Stimulated activated naive B cell treated with anti-CD40 and anti-IgM and Interleukin-4, amounts not matched to agents 10 μg/mL and 1 μg/mL and 100 μg/mL, for 72 hours (primary cell): ENCODE results near the gene YES1.

Experiments
- ATAC-seq, 2 donors: fragments of 150-1000 bp; cut with Tn5 transposase; replicated peaks; 2 replicates each; pipeline ENCODE4 v1.10.0; 2021; ENCODE audit warnings: moderate library complexity in 1 of 2
- DNase-seq: peaks from one replicate; pipeline ENCODE4 v3.0.0; 2021
- H3K27ac Mint-ChIP-seq: one replicate; pipeline ENCODE4 v1.8.0; 2022; ENCODE audit warnings: mild to moderate bottlenecking, mixed read lengths
- H3K27me3 Mint-ChIP-seq, 2 donors: one replicate each; pipeline ENCODE4 v1.8.0; 2022; ENCODE audit warnings: mixed read lengths in 2 of 2
- H3K36me3 Mint-ChIP-seq, 2 donors: one replicate each; pipeline ENCODE4 v1.8.0; 2022; ENCODE audit warnings: mixed read lengths in 2 of 2, mild to moderate bottlenecking in 1 of 2
- H3K4me1 Mint-ChIP-seq, 2 donors: one replicate each; pipeline ENCODE4 v1.8.0; 2022; ENCODE audit warnings: mixed read lengths in 2 of 2, mild to moderate bottlenecking in 1 of 2
- H3K4me3 Mint-ChIP-seq, 2 donors: one replicate each; pipeline ENCODE4 v1.8.0; 2022; ENCODE audit warnings: mild to moderate bottlenecking in 2 of 2, mixed read lengths in 2 of 2, moderate library complexity in 1 of 2
- H3K9me3 Mint-ChIP-seq, 2 donors: one replicate each; pipeline ENCODE4 v1.8.0; 2022; ENCODE audit warnings: mixed read lengths in 2 of 2, mild to moderate bottlenecking in 1 of 2

Gene YES1

DNA sequence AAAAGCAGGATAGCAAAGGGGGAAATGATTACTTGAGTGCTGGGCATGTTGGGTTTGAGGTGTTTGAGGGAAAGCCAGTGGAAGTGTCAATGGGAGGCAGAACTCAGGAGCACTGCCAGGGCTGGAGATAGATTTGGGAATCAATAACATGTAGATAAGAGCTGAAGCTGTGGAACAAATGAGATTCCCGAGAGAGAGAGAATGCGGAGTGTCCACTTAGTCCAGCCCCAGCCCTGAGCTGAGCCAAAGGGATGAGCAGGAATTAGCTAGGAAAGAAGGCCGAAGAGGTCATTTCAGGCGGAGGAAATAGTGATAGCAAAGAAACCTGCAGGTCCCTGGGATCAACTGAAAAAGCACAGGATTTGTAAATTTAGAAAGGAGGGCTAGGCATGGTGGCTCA is 21.2 kb upstream of the YES1 start:
- H3K27ac Mint-ChIP-seq, result no peak overlapping the region
- DNase-seq (no peak), ATAC-seq (no peak)
- peaks cover 27 to 46% of the 10 kb centered on the region in 2 donors for H3K27me3 Mint-ChIP-seq
- H3K36me3 Mint-ChIP-seq, result no peaks in the 10 kb centered on the region
- peaks cover 5 to 7% of the 10 kb centered on the region in 2 donors for H3K4me1 Mint-ChIP-seq
- no peak overlapping the region for H3K4me3 Mint-ChIP-seq
- H3K9me3 Mint-ChIP-seq, result peaks cover 0 to 3% of the 10 kb centered on the region in 2 donors

DNA sequence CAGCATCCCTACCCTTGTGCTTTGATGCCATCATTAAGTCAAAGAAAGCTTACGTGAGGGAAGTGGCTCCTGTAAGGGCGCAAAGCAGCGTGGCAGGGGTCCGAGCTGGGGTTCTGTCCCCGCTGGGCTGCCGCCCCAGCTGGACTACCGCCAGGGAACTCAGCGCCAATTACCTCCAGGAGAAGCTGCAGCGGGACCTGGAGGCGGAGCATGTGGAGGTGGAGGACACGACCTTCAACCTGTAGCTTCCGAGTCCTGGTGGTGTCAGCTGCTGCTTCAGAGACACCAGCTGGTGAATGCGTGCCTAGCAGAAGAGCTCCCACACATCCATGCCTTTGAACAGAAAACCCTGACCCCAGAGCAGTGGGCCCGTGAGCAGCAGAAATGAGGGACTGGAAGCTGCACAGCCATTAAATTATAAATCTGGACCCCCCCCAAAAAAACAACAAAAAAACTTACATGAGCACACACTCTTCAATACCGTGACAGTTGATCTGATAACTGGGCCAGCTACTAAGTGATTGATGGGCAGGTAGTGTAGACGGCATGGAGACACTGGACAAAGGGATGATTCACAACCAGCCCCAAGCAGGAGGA is 20.1 kb upstream of the YES1 start:
- Mint-ChIP-seq H3K4me3 (no peak overlapping the region), H3K4me1 (peaks cover 5 to 7% of the 10 kb centered on the region in 2 donors), H3K27ac (no peak overlapping the region), H3K9me3 (peaks cover 0 to 3% of the 10 kb centered on the region in 2 donors), H3K27me3 (peaks cover 25 to 43% of the 10 kb centered on the region in 2 donors), H3K36me3 (no peaks in the 10 kb centered on the region)
- no peak for DNase-seq
- ATAC-seq, result no peak

DNA sequence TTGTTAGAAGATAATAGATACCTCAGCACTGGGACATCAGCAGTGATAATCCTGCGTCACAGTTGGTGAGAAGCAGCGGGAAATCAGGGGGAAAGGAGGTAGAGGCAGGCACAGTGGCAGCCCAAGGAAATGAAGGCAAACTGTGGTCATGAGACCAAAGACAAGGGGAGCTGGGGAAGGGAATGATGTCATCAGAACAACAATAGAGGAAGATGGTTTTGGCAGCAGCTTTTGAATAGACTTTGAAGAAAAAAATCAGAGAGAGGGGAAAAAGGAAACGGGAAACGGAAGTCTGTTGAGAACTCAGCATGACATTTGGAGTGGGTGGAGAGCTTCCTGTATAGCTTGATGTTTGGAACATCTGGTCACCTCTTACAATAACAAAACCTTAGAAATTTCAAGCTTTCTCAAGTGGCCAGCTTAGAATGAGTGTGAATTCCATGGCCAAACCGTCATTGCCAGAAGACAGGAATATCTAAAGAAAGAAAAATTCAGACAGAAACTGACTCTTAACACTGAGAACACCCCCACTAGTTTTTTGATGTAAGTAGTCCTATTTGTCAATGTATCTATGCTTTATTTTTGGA is 18.4 kb upstream of the YES1 start:
- Mint-ChIP-seq H3K4me3 (no peak overlapping the region), H3K4me1 (peaks cover 5 to 7% of the 10 kb centered on the region in 2 donors), H3K9me3 (peaks cover 0 to 3% of the 10 kb centered on the region in 2 donors)

DNA sequence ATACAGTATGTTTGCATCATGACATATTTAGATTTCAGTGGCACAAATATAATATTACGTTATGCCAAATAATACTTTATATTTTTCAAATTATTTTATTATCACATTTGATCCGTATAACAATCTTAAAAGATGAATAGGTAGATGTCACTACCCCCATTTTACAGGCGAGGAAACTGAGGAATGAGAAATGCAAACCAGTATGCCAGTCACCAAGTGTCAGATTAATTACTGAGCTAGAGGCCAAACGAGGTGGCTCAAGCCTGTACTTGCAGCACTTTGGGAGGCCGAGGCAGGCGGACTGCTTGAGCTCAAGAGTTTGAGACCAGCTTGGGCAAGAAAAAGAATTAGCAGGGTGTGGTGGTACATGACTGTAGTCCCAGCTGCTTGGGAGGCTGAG is 17.4 kb upstream of the YES1 start:
- Mint-ChIP-seq H3K9me3 (peaks cover 0 to 3% of the 10 kb centered on the region in 2 donors), H3K27me3 (peaks cover 24 to 47% of the 10 kb centered on the region in 2 donors), H3K4me1 (peaks cover 5 to 7% of the 10 kb centered on the region in 2 donors), H3K27ac (no peak overlapping the region), H3K36me3 (no peaks in the 10 kb centered on the region), H3K4me3 (no peak overlapping the region)
- DNase-seq (no peak), ATAC-seq (no peak)

More for the DNA sequence above, 18.4 kb upstream of the YES1 start:
- H3K36me3 Mint-ChIP-seq, result no peaks in the 10 kb centered on the region
- no peak overlapping the region for H3K27ac Mint-ChIP-seq
- peaks cover 24 to 43% of the 10 kb centered on the region in 2 donors for H3K27me3 Mint-ChIP-seq
- no peak for DNase-seq
- peak; percentile 50 to 54 for ATAC-seq

DNA sequence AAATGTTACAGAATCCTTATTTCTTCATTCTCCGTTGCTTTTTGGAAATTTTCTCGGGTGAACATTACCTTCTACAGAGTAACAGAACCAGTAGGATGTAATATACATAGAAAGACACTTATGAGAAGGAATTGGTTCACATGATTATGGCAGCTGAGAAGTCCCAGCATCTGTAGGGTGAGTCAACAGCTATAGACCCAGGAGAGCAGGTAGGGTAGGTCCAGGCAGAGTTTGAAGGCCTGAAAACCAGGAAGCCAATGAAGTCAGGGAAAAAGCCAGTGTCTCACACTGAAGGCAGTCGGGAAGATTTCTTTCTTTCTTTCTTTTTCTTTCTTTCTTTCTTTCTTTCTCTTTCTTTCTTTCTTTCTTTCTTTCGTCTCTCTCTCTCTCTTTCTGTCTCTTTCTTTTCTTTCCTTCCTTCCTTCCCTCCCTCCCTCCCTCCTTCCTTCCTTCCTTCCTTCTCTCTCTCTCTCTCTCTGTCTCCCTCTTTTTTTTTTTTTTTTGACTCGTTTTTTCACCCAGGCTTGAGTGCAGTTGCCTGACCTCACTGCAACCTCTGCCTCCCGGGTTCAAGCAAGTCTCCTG is 15.1 kb upstream of the YES1 start:
- no peaks in the 10 kb centered on the region for H3K36me3 Mint-ChIP-seq
- H3K4me3 Mint-ChIP-seq, result no peak overlapping the region
- peaks cover 0 to 3% of the 10 kb centered on the region in 2 donors for H3K9me3 Mint-ChIP-seq
- no peak overlapping the region for H3K27ac Mint-ChIP-seq
- peaks cover 5 to 7% of the 10 kb centered on the region in 2 donors for H3K4me1 Mint-ChIP-seq
- ATAC-seq (no peak), DNase-seq (no peak)
- peaks cover 26 to 49% of the 10 kb centered on the region in 2 donors for H3K27me3 Mint-ChIP-seq

DNA sequence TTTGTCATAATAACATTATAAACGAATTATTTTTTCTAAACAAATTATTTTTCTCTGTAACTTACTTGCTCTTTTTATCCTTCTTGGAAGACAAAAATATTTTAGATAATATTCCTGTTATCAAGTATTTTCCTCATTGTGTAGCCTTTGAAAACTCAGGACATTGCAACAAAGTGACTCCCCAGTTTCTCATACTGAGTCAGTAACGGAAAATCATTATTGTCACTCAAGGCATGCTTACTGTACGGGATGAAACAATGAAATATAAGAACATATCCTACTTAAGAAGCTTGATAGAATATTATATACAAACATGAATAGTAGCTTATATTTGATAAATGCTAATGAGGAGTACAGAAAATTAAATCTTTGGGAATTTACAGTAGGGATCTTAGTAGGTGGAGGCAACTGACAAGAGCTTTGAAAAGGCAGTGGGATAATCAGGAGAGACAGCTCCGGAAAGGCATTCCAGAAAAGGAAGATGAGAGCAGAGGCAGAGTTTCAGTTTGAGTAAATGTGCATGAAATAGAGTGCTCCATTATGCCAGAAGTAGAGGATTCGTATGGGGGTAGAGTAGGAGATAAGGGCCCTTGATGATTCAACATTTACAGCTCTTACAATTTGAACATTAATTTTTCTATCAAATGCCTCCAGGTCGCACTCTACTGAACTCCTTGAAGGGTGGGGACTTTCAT is 14.0 kb upstream of the YES1 start:
- Mint-ChIP-seq H3K4me3 (no peak overlapping the region), H3K4me1 (peaks cover 5 to 7% of the 10 kb centered on the region in 2 donors)

DNA sequence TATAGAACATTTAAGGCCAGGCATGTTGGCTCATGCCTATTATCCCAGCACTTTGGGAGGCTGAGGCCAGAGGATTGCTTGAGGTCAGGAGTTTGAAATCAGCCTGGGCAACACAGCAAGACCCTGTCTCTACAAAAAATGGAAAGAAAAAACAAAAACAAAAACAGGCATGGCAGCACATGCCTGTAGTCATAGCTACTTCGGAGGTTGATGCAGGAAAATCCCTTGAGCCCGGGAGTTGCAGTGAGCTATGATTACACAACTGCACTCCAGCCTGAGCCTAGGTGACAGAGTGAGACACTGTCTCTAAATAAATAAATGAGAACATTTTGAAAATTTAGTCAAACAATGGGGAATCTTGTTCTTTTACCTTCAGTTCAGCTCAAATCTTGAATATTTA is 12.1 kb upstream of the YES1 start:
- Mint-ChIP-seq H3K4me3 (no peak overlapping the region), H3K27me3 (peaks cover 28 to 35% of the 10 kb centered on the region in 2 donors), H3K36me3 (no peaks in the 10 kb centered on the region), H3K9me3 (no peaks in the 10 kb centered on the region), H3K27ac (no peak overlapping the region), H3K4me1 (no peaks in the 10 kb centered on the region)
- ATAC-seq (no peak), DNase-seq (no peak)

More for the DNA sequence above, 14.0 kb upstream of the YES1 start:
- Mint-ChIP-seq H3K27me3 (peaks cover 28 to 42% of the 10 kb centered on the region in 2 donors), H3K36me3 (no peaks in the 10 kb centered on the region), H3K27ac (no peak overlapping the region), H3K9me3 (peaks cover 0 to 3% of the 10 kb centered on the region in 2 donors)
- ATAC-seq (no peak), DNase-seq (no peak)

DNA sequence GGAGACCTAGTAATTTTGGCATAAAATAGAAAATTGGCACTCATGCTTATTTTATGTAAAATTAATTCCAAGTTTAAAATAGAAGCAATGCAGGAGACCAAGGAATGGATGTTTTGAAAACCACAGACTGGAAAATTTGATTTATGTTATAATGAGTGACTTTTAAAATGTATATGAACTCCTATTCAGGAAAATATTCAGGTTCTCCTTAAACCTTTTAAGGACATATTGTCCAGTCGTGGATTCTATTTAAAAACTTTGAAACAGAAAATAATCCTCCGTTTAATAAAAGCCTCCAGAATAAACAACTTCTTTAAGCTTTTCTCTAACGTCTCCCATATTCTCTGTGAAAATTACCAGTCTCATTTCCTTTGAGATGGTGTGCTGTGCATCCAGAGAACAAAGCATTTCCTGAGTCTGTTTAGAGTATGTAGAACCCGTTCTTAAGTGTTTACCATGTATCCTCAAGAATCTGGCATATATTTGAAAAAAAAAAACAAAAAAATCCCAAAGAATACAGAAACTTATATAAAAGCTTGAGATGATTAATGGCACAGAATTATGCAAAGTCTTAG is 8.6 kb upstream of the YES1 start:
- H3K36me3 Mint-ChIP-seq, result no peaks in the 10 kb centered on the region
- H3K9me3 Mint-ChIP-seq, result no peaks in the 10 kb centered on the region
- no peaks in the 10 kb centered on the region for H3K4me1 Mint-ChIP-seq
- DNase-seq (no peak), ATAC-seq (no peak)
- H3K27me3 Mint-ChIP-seq, result peaks cover 43 to 56% of the 10 kb centered on the region in 2 donors
- no peak overlapping the region for H3K27ac Mint-ChIP-seq
- H3K4me3 Mint-ChIP-seq, result no peak overlapping the region

DNA sequence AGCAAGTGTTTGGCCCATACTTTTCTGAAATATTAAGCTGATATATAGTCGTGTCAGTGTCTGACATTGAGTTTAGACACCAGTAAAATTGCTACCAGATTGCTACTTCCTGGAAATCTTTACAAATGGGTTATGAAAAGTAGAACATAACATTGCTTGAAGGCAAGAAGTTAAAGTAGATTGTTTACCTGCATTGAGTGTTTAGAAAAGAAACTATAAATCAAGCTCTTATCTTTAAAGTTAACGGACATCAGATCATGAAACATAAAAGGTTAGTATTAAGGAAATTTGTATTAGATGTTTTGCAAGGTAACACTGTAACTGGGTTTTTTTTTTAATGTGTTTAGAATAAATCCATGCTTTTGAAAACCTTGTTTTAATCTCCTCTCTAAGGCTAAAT is 4.8 kb upstream of the YES1 start:
- H3K27ac Mint-ChIP-seq, result no peak overlapping the region
- peaks cover 4 to 6% of the 10 kb centered on the region in 2 donors for H3K9me3 Mint-ChIP-seq
- H3K4me3 Mint-ChIP-seq, result no peak overlapping the region
- peaks cover 40 to 51% of the 10 kb centered on the region in 2 donors for H3K27me3 Mint-ChIP-seq
- ATAC-seq (no peak), DNase-seq (no peak)
- peaks cover 3 to 5% of the 10 kb centered on the region in 2 donors for H3K36me3 Mint-ChIP-seq
- peaks cover 9 to 13% of the 10 kb centered on the region in 2 donors for H3K4me1 Mint-ChIP-seq

DNA sequence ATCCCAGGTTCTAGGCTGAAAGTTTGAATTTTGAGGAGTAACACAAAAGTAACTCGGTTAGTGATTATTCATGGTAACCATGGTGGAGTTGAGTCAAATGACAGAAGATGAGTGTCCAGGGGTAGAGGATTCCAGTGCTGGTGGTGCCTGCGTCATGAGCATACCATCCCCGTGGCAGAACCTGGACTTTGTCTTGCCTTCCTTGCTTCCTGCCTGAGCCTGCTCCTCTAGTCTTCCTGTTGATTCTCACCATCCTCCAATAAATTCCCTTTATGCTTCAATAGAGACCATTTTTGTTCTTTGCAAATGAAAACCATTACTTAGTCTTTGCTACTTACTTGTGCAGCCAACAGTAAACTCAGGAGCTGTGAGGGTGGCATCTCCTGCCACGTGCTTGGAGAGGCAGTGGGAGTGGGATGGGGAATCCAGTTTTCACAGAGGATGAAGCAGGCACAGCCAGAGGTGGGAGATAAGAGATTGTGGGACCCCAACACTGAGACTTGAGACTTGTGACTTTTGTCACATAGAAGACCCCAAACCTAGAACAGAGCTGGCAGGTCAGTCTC is 4.1 kb upstream of the YES1 start:
- peaks cover 5 to 8% of the 10 kb centered on the region in 2 donors for H3K36me3 Mint-ChIP-seq
- H3K4me3 Mint-ChIP-seq, result no peak overlapping the region
- no peak overlapping the region for H3K27ac Mint-ChIP-seq
- no peak for DNase-seq
- H3K4me1 Mint-ChIP-seq, result peaks cover 14 to 19% of the 10 kb centered on the region in 2 donors
- ATAC-seq, result no peak
- peaks cover 42 to 58% of the 10 kb centered on the region in 2 donors for H3K27me3 Mint-ChIP-seq
- H3K9me3 Mint-ChIP-seq, result peaks cover 4 to 6% of the 10 kb centered on the region in 2 donors

DNA sequence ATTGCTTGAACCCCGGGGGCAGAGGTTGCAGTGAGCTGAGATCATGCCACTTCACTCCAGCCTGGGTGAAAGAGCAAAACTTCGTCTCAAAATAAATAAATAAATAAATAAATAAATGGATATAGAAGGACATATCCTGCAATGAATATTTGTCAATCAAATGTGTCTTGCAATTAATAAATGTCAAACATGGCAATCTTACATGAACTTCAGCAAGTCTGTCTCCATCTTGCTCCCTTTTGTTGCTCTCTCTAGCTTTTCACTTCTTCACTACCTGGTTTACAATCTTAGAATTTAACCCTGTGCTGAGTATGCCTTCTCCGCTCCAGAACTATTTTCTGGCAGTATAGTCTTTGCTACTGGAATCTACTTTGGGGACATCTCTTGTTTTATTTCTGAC is 3.3 kb upstream of the YES1 start:
- no peak overlapping the region for H3K4me3 Mint-ChIP-seq
- peaks cover 43 to 58% of the 10 kb centered on the region in 2 donors for H3K27me3 Mint-ChIP-seq
- no peak overlapping the region for H3K27ac Mint-ChIP-seq
- H3K4me1 Mint-ChIP-seq, result peaks cover 14 to 20% of the 10 kb centered on the region in 2 donors
- H3K36me3 Mint-ChIP-seq, result peaks cover 5 to 8% of the 10 kb centered on the region in 2 donors
- peaks cover 4 to 6% of the 10 kb centered on the region in 2 donors for H3K9me3 Mint-ChIP-seq
- no peak for DNase-seq
- ATAC-seq, result no peak

DNA sequence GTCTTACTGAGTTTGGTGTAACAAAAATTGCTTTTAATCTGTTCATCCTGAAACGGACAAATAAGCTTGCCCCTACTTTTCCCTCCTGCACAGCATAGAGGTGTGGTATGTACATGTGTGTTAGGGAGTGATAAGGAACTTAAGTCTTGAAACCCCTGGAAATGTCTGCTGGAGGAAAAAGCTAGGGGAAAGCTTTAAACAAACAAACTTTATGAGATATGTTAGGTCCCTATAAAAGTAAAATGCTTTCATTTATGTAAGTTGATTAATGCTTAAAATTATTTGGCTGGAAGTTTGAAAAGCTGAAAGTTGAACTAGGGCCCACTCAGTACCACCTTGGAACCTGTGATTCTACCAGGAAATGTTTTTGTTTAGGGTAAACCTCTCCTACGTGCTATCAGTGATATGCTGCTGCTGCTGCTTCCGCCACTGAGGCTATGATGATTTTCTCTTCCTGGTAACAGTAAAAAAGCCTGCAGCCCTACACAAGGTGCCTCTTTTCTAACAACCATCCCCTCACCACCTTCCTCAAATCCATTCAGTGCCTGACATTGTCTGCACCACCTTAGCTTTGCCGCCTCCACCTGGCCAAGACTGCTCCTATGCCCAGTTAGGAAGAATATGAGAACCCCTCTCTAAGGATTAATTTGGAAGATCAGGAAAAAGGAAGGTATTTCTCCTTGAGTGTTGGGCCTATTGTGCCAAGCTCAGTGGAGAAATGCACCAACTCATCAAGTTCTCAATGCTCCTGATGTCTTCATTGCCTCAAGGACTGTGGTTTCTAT is 2.5 kb upstream of the YES1 start:
- ATAC-seq, result no peak
- no peak for DNase-seq
- H3K36me3 Mint-ChIP-seq, result peaks cover 5 to 8% of the 10 kb centered on the region in 2 donors
- H3K4me3 Mint-ChIP-seq, result no peak overlapping the region
- H3K9me3 Mint-ChIP-seq, result peaks cover 4 to 6% of the 10 kb centered on the region in 2 donors
- H3K4me1 Mint-ChIP-seq, result peaks cover 14 to 26% of the 10 kb centered on the region in 2 donors
- H3K27me3 Mint-ChIP-seq, result peaks cover 52 to 67% of the 10 kb centered on the region in 2 donors
- no peak overlapping the region for H3K27ac Mint-ChIP-seq
